Activated naive CD4-positive, alpha-beta T cell treated with anti-CD3 and anti-CD28 coated beads for 36 hours (primary cell): ENCODE data around the gene NLGN1. TPM values are rescaled to one million over a fixed set of nuclear protein-coding genes. Genes with fewer than 3 reads are reported as not detected.

Experiments
- CTCF ChIA-PET: fragments of 350-600 bp; sonication (Branson Sonifier 250); formaldehyde crosslinking; loops from one replicate; lab custom pipeline; 2021; ENCODE audit warnings: antibody characterized with exemption; lab: Charles Lee
- DNase-seq: peaks from one replicate; pipeline ENCODE4 v3.0.0-alpha.2; 2020
- H3K27ac Mint-ChIP-seq: one replicate; pipeline ENCODE4 v1.8.0; 2021; ENCODE audit warnings: mild to moderate bottlenecking, mixed read lengths
- H3K27me3 Mint-ChIP-seq: one replicate; pipeline ENCODE4 v1.8.0; 2021; ENCODE audit warnings: low read depth, mixed read lengths
- H3K36me3 Mint-ChIP-seq: one replicate; pipeline ENCODE4 v1.8.0; 2021; ENCODE audit warnings: low read depth, mixed read lengths
- H3K4me1 Mint-ChIP-seq: one replicate; pipeline ENCODE4 v1.8.0; 2021; ENCODE audit warnings: low read depth, mixed read lengths
- H3K4me3 Mint-ChIP-seq: one replicate; pipeline ENCODE4 v1.8.0; 2021; ENCODE audit warnings: mild to moderate bottlenecking, moderate library complexity, mixed read lengths
- H3K9me3 Mint-ChIP-seq: one replicate; pipeline ENCODE4 v1.8.0; 2021; ENCODE audit warnings: mixed read lengths
- intact Hi-C: fragments of 100-400 bp; cut with micrococcal nuclease; formaldehyde crosslinking; loops from one replicate; pipeline ENCODE4 v1.15.1; 2023
- total RNA-seq, 2 experiments: library from RNA; stranded (reverse); gene quantifications; one replicate each; pipeline ENCODE4 v1.2.3, GENCODE V29; 2021

Gene NLGN1
- total RNA-seq, 2 experiments from 2014 or later = not detected

DNA sequence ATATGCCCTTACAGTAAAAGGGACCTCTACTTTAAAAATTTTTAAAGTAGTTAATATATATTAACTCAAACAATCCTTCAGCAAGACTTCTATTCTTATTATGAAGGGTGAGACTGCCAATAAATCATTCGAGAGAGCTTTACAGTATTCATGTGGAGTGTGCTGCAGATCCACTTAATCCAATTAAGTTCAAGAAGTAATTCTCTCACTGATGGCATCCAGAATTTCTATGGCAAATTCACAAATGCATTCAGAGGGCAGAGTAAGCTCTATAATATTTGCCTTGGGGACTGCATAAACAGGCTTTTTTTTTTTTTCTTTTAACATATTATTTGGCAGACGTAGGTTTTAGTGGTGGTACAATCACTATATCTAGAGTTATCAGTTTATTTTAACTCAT is 692.0 kb downstream of the NLGN1 start:
- H3K4me1 Mint-ChIP-seq = no peaks in the 10 kb centered on the region
- no peaks in the 10 kb centered on the region for H3K36me3 Mint-ChIP-seq
- H3K9me3 Mint-ChIP-seq = no peaks in the 10 kb centered on the region
- H3K4me3 Mint-ChIP-seq = no peak overlapping the region
- no peaks in the 10 kb centered on the region for H3K27me3 Mint-ChIP-seq
- DNase-seq = no peak
- intact Hi-C loops = no loop called here
- H3K27ac Mint-ChIP-seq = no peak overlapping the region
- CTCF ChIA-PET = no interaction called here

- H3K27me3 Mint-ChIP-seq = no peaks in the 10 kb centered on the region
- no peak for DNase-seq
- no peaks in the 10 kb centered on the region for H3K9me3 Mint-ChIP-seq
- H3K4me1 Mint-ChIP-seq = no peaks in the 10 kb centered on the region
- CTCF ChIA-PET = no interaction called here
- intact Hi-C loops = no loop called here
- no peak overlapping the region for H3K27ac Mint-ChIP-seq
- no peaks in the 10 kb centered on the region for H3K36me3 Mint-ChIP-seq
- H3K4me3 Mint-ChIP-seq = no peak overlapping the region
Observed at GRCh38 chr3:174094669-174095068, 697.1 kb downstream of the NLGN1 start.

DNA sequence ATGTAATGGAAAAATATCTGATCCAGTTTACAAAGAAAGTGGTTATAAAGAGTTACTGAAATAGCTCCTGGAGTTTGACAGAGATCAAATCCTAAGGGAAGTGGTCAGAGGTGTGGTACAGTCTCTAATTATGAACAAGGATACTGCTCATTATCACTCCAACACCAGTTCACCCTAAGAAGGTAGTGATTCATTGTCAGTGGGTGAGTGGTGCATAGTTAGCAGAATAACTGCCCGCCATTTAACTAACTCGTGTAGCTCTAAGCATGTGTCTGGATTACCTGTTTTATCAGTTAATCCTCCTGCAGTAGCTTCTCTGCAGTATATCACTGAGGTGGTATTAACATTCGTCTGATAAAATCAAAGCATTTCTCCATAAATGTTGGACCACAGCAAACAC is 700.1 kb downstream of the NLGN1 start:
- CTCF ChIA-PET = no interaction called here
- intact Hi-C loops = no loop called here
- Mint-ChIP-seq H3K4me3 (no peak overlapping the region), H3K27me3 (no peaks in the 10 kb centered on the region), H3K4me1 (no peaks in the 10 kb centered on the region), H3K27ac (no peak overlapping the region), H3K9me3 (peaks cover 6% of the 10 kb centered on the region), H3K36me3 (no peaks in the 10 kb centered on the region)
- no peak for DNase-seq

GRCh38 chr3:174098746-174099145 is 701.2 kb downstream of the NLGN1 start:
- no peaks in the 10 kb centered on the region for H3K4me1 Mint-ChIP-seq
- intact Hi-C loops = no loop called here
- no peak overlapping the region for H3K4me3 Mint-ChIP-seq
- H3K36me3 Mint-ChIP-seq = no peaks in the 10 kb centered on the region
- CTCF ChIA-PET = no interaction called here
- peaks cover 6% of the 10 kb centered on the region for H3K9me3 Mint-ChIP-seq
- DNase-seq = no peak
- H3K27me3 Mint-ChIP-seq = no peaks in the 10 kb centered on the region
- H3K27ac Mint-ChIP-seq = no peak overlapping the region

- Mint-ChIP-seq H3K36me3 (no peaks in the 10 kb centered on the region), H3K27me3 (no peaks in the 10 kb centered on the region), H3K9me3 (peaks cover 6% of the 10 kb centered on the region), H3K27ac (no peak overlapping the region), H3K4me3 (no peak overlapping the region), H3K4me1 (no peaks in the 10 kb centered on the region)
- DNase-seq = no peak
- CTCF ChIA-PET = no interaction called here
- intact Hi-C loops = no loop called here
Observed at GRCh38 chr3:174099724-174100123, 702.2 kb downstream of the NLGN1 start.

GRCh38 chr3:174100744-174101143 is 703.2 kb downstream of the NLGN1 start:
- Mint-ChIP-seq H3K27ac (no peak overlapping the region), H3K36me3 (no peaks in the 10 kb centered on the region), H3K4me3 (no peak overlapping the region), H3K9me3 (peaks cover 6% of the 10 kb centered on the region), H3K27me3 (no peaks in the 10 kb centered on the region), H3K4me1 (no peaks in the 10 kb centered on the region)
- CTCF ChIA-PET = interaction anchor here (0.7 kb wide), 1 partner anchor 47 kb away, joined by 4 read pairs; no protein-coding TSS in a partner anchor
- DNase-seq = no peak
- intact Hi-C loops = no loop called here

DNA sequence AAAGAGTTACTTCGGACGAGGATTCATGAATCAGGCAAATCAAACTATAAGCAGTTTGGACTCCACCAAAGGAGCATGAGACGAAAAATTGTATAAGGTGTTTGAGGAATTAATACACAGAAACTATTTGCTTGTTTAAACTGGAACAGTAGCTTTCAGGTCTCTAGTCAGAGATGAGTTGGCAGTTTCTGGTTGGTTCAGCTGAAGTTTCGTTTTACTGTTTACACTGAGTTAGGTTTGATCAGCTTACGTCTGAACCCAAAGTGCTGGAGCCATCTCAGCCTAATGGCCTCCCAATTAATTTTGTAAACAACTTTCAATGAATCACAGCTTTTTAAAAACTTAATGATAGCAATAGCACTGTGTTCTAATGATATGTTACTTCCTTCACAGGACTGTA is 703.7 kb downstream of the NLGN1 start:
- H3K27ac Mint-ChIP-seq = no peak overlapping the region
- H3K27me3 Mint-ChIP-seq = no peaks in the 10 kb centered on the region
- peaks cover 6% of the 10 kb centered on the region for H3K9me3 Mint-ChIP-seq
- CTCF ChIA-PET = no interaction called here
- no peak overlapping the region for H3K4me3 Mint-ChIP-seq
- intact Hi-C loops = no loop called here
- H3K4me1 Mint-ChIP-seq = no peaks in the 10 kb centered on the region
- DNase-seq = no peak
- no peaks in the 10 kb centered on the region for H3K36me3 Mint-ChIP-seq

DNA sequence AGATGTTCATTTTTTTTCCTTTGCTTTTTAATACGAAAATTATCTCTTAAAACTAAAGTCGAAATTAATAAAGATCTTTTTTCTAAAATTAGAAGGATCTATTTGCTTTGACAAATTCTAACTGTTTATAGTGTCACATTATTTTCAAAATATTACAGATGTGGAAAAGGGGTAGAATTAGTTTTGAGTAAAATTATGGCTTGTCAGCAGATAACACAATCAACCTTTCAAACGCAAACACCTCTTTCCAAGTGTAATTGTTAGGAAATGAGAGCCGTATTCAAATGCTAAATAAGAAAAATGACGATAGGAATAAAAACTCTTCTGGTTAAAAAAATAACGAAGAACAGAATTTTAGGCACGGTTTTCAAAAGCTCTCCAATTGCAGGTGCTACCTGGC is 704.7 kb downstream of the NLGN1 start:
- Mint-ChIP-seq H3K4me3 (no peak overlapping the region), H3K27me3 (no peaks in the 10 kb centered on the region), H3K27ac (no peak overlapping the region), H3K4me1 (no peaks in the 10 kb centered on the region), H3K36me3 (no peaks in the 10 kb centered on the region), H3K9me3 (peaks cover 6% of the 10 kb centered on the region)
- intact Hi-C loops = no loop called here
- CTCF ChIA-PET = no interaction called here
- DNase-seq = no peak

- no peaks in the 10 kb centered on the region for H3K4me1 Mint-ChIP-seq
- no peak overlapping the region for H3K4me3 Mint-ChIP-seq
- no peaks in the 10 kb centered on the region for H3K27me3 Mint-ChIP-seq
- intact Hi-C loops = no loop called here
- peaks cover 6% of the 10 kb centered on the region for H3K9me3 Mint-ChIP-seq
- CTCF ChIA-PET = no interaction called here
- DNase-seq = no peak
- H3K27ac Mint-ChIP-seq = no peak overlapping the region
- H3K36me3 Mint-ChIP-seq = no peaks in the 10 kb centered on the region
Observed at GRCh38 chr3:174102866-174103265, 705.3 kb downstream of the NLGN1 start.

- H3K4me1 Mint-ChIP-seq = no peaks in the 10 kb centered on the region
- CTCF ChIA-PET = no interaction called here
- H3K27me3 Mint-ChIP-seq = no peaks in the 10 kb centered on the region
- H3K36me3 Mint-ChIP-seq = no peaks in the 10 kb centered on the region
- no peak for DNase-seq
- no peak overlapping the region for H3K27ac Mint-ChIP-seq
- H3K4me3 Mint-ChIP-seq = no peak overlapping the region
- intact Hi-C loops = no loop called here
- no peaks in the 10 kb centered on the region for H3K9me3 Mint-ChIP-seq
Observed at GRCh38 chr3:174110761-174111160, 713.2 kb downstream of the NLGN1 start.

- DNase-seq = no peak
- no peaks in the 10 kb centered on the region for H3K27me3 Mint-ChIP-seq
- no peaks in the 10 kb centered on the region for H3K36me3 Mint-ChIP-seq
- H3K4me3 Mint-ChIP-seq = no peak overlapping the region
- intact Hi-C loops = no loop called here
- CTCF ChIA-PET = no interaction called here
- H3K27ac Mint-ChIP-seq = no peak overlapping the region
- H3K9me3 Mint-ChIP-seq = no peaks in the 10 kb centered on the region
- H3K4me1 Mint-ChIP-seq = no peaks in the 10 kb centered on the region
Observed at GRCh38 chr3:174111776-174112175, 714.2 kb downstream of the NLGN1 start.

- no peak for DNase-seq
- CTCF ChIA-PET = no interaction called here
- intact Hi-C loops = no loop called here
- H3K4me3 Mint-ChIP-seq = no peak overlapping the region
- no peaks in the 10 kb centered on the region for H3K9me3 Mint-ChIP-seq
- no peaks in the 10 kb centered on the region for H3K27me3 Mint-ChIP-seq
- no peak overlapping the region for H3K27ac Mint-ChIP-seq
- H3K36me3 Mint-ChIP-seq = no peaks in the 10 kb centered on the region
- no peaks in the 10 kb centered on the region for H3K4me1 Mint-ChIP-seq
Observed at GRCh38 chr3:174116421-174116820, 718.9 kb downstream of the NLGN1 start.

GRCh38 chr3:174120997-174121396 is 723.5 kb downstream of the NLGN1 start:
- Mint-ChIP-seq H3K4me1 (no peaks in the 10 kb centered on the region), H3K27ac (no peak overlapping the region), H3K36me3 (no peaks in the 10 kb centered on the region), H3K27me3 (no peaks in the 10 kb centered on the region), H3K4me3 (no peak overlapping the region), H3K9me3 (no peaks in the 10 kb centered on the region)
- DNase-seq = no peak
- intact Hi-C loops = no loop called here
- CTCF ChIA-PET = no interaction called here

- Mint-ChIP-seq H3K4me3 (no peak overlapping the region), H3K27me3 (no peaks in the 10 kb centered on the region), H3K4me1 (no peaks in the 10 kb centered on the region), H3K27ac (no peak overlapping the region), H3K9me3 (no peaks in the 10 kb centered on the region), H3K36me3 (no peaks in the 10 kb centered on the region)
- DNase-seq = no peak
- intact Hi-C loops = no loop called here
- CTCF ChIA-PET = no interaction called here
Observed at GRCh38 chr3:174122411-174122810, 724.9 kb downstream of the NLGN1 start.
